NCI-H460 (cell line): ENCODE results near the gene PLEKHN1. TPM values are rescaled to one million over a fixed set of nuclear protein-coding genes. Genes with fewer than 3 reads are reported as not detected.

Source experiments
- DNase-seq: peaks from one replicate; pipeline ENCODE4 v3.0.0-alpha.2; 2016; ENCODE audit warnings: low read depth; ENCODE audit errors: extremely low read depth
- total RNA-seq: library from RNA; depleted of rRNA; stranded (reverse); fragments of >200 nt; shearing (Covaris generic); gene quantifications from 2 replicates; pipeline ENCODE4 v1.2.3, GENCODE V29; 2014

Gene PLEKHN1
- total RNA-seq, 1 experiment from 2014 or later, result 0.84 TPM

GRCh38 chr1:958823-959730 is 7.2 kb upstream of the PLEKHN1 start, which contains the start of gene NOC2L:
NOC2L (minus strand) TSS chr1:959256; CDS start chr1:959240, 16 bp downstream.
- peak; percentile 76 for DNase-seq

- DNase-seq, result no peak
These were observed 6.4 kb upstream of the PLEKHN1 start for GRCh38 chr1:959731-960362.

- DNase-seq, result no peak
These were observed 5.7 kb upstream of the PLEKHN1 start, which contains the start of gene KLHL17 for GRCh38 chr1:960363-961131. KLHL17 (plus strand) TSS chr1:960584; CDS start chr1:960694, 110 bp downstream.

- no peak for DNase-seq
These were observed 5.1 kb upstream of the PLEKHN1 start for GRCh38 chr1:961132-961669.

- no peak for DNase-seq
These were observed 3.6 kb upstream of the PLEKHN1 start for GRCh38 chr1:962381-963300.

GRCh38 chr1:963301-963651 is 3.0 kb upstream of the PLEKHN1 start:
- DNase-seq, result no peak

- no peak for DNase-seq
These were observed 2.3 kb upstream of the PLEKHN1 start for GRCh38 chr1:963746-964525.

- no peak for DNase-seq
These were observed 1.4 kb upstream of the PLEKHN1 start for GRCh38 chr1:964691-965525.

GRCh38 chr1:965526-966134 is 652 bp upstream of the PLEKHN1 start:
- DNase-seq, result no peak

- DNase-seq, result peak; percentile 47
These were observed 520 bp downstream of the PLEKHN1 start for GRCh38 chr1:966704-967300.

- no peak for DNase-seq
These were observed 1.4 kb downstream of the PLEKHN1 start for GRCh38 chr1:967466-968343.

- DNase-seq, result no peak
These were observed 3.1 kb downstream of the PLEKHN1 start for GRCh38 chr1:969260-969855.

GRCh38 chr1:970242-970972 is 4.1 kb downstream of the PLEKHN1 start:
- no peak for DNase-seq

- DNase-seq, result no peak
These were observed 4.9 kb downstream of the PLEKHN1 start for GRCh38 chr1:970973-971730.
